Adrenal gland (tissue), 12 donors: ENCODE measurements around the gene RNF141. TPM values are rescaled to one million over a fixed set of nuclear protein-coding genes. Genes with fewer than 3 reads are reported as not detected.

Source experiments
- DNase-seq, 7 donors: peaks; one replicate each; pipeline ENCODE4 v3.0.0-alpha.2; 2019 to 2020
- H3K27ac ChIP-seq, 5 donors: fragments of 200-600 bp; sonication (generic) in 4 of 5; 1 replicate in 3 of 5; 2 replicates in 2 of 5; pipeline versions ENCODE4 v1.5.1 to v1.8.0; 2016 to 2020; ENCODE audit warnings: mild to moderate bottlenecking in 1 of 5
- H3K27me3 ChIP-seq: fragments of 200-600 bp; 2 replicates; pipeline ENCODE4 v1.8.0; 2021
- H3K36me3 ChIP-seq, 2 donors: fragments of 200-600 bp; replicated peaks in 1 of 2; 1 replicate in 1 of 2; 2 replicates in 1 of 2; pipeline versions ENCODE4 v1.5.1 to v1.8.0; 2018 to 2022
- H3K4me1 ChIP-seq, 2 donors: fragments of 200-600 bp; replicated peaks in 1 of 2; 1 replicate in 1 of 2; 2 replicates in 1 of 2; pipeline versions ENCODE4 v1.5.1 to v1.8.0; 2018 to 2021
- H3K4me3 ChIP-seq, 4 donors: fragments of 200-600 bp; sonication (generic) in 3 of 4; one replicate each; pipeline ENCODE4 v1.5.1; 2016 to 2018
- H3K9me3 ChIP-seq, 3 donors: fragments of 200-600 bp; sonication (generic) in 1 of 3; replicated peaks in 1 of 3; 1 replicate in 2 of 3; 2 replicates in 1 of 3; pipeline versions ENCODE4 v1.5.1 to v1.8.0; 2016 to 2021
- POLR2A ChIP-seq, 2 donors: fragments of 450-650 bp; IDR thresholded peaks; one replicate each; pipeline ENCODE4 v1.6.1; 2017; ENCODE audit warnings: antibody characterized with exemption in 2 of 2, mild to moderate bottlenecking in 2 of 2, moderate library complexity in 1 of 2
- WGBS, 4 donors: extraction: QIAGEN DNeasy Blood & Tissue Kit in 2 of 4; methylation state at CpG; one replicate each; pipeline versions ENCODE4 v1.1.5 to v1.1.7; 2013 to 2017; 5-methylcytosine and 5-hydroxymethylcytosine counted together
- intact Hi-C, 2 donors: fragments of 100-400 bp; cut with DNase I; formaldehyde crosslinking; loops; one replicate each; pipeline versions ENCODE4 v1.14.1 to v1.15.0; 2022 to 2023
- polyA plus RNA-seq, 3 donors: library from polyadenylated mRNA; stranded (reverse); fragments of 200-250 nt in 2 of 3; fragments of 350-450 nt in 1 of 3; fragmentation: Illumina TruSeq in 1 of 3; extraction: RNeasy Lipid Tissue Mini Kit (QIAGEN cat#74804) in 1 of 3; gene quantifications; one replicate each; pipeline ENCODE4 v1.2.3, GENCODE V29; 2013 to 2014
- total RNA-seq, 9 donors: library from RNA; depleted of rRNA in 4 of 9; stranded (reverse); fragments of >200 nt in 4 of 9; fragments of 120-200 nt in 1 of 9; fragmentation: NEBNext Ultra II Directional in 1 of 9; extraction: Animal tissue kit (Norgen Biotek cat#: 25700) in 1 of 9; gene quantifications; one replicate each; pipeline versions ENCODE4 v1.1.0 to v1.2.4, GENCODE V29; 2013 to 2023
- TF ChIP-seq, protein P1 (sequence below), 6 experiments: fragments of 450-650 bp in 4 of 6; fragments of 200-600 bp in 2 of 6; sonication (generic) in 1 of 6; IDR thresholded peaks; 1 replicate in 5 of 6; 2 replicates in 1 of 6; pipeline versions ENCODE4 v1.5.1 to v1.8.0; 2016 to 2021; ENCODE audit warnings: antibody characterized with exemption in 6 of 6, mild to moderate bottlenecking in 2 of 6, moderate library complexity in 1 of 6
- donor health status: healthy with polysubstance abuse.
- donor health status: Bipolar disorder and iron deficiency.
- donor health status: DM: yes; HTN: yes; CAD: no.
- donor health status: DM: no; HTN: no; CAD: no.
- donor health status: DM: no; HTN: no; CAD: no.
- donor health status: DM: yes; HTN: yes; CAD: no.

RNF141 gene
- total and polyA plus RNA-seq, 12 donors: 10.3 to 109 (median 56.1) TPM

DNA sequence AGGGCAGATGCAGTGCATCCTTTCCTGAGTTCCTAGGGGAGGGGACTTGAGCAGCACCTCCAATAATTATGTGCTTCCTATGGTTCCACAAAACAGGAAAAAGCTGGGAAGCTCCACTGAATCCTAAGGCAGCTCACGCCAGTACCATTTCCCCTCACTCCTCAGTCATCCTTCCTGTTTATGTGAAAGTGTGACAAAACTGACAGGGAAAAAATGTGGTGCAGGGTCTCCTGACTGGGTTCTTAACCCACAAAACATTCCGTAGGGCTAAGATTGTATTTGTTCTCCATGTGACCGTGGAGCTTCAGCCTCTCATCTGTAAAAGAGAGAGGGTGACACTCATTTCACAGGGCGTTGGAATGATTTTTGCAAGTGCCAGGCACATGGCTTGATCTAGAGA, 39.6 kb upstream of the RNF141 start:
- Histone ChIP-seq H3K27me3 (no peaks in the 10 kb centered on the region), H3K36me3 (peaks cover 0 to 27% of the 10 kb centered on the region in 2 donors), H3K27ac (peak overlapping the region in 3 of 5 donors; percentile 49 to 79 (median 76)), H3K9me3 (no peaks in the 10 kb centered on the region), H3K4me3 (no peak overlapping the region), H3K4me1 (peaks cover 26 to 48% of the 10 kb centered on the region in 2 donors)
- WGBS, 4 donors: 76 to 87% (median 81%) methylated on average over 4 of the region's 4 CpGs
- TF ChIP-seq, protein P1, sequence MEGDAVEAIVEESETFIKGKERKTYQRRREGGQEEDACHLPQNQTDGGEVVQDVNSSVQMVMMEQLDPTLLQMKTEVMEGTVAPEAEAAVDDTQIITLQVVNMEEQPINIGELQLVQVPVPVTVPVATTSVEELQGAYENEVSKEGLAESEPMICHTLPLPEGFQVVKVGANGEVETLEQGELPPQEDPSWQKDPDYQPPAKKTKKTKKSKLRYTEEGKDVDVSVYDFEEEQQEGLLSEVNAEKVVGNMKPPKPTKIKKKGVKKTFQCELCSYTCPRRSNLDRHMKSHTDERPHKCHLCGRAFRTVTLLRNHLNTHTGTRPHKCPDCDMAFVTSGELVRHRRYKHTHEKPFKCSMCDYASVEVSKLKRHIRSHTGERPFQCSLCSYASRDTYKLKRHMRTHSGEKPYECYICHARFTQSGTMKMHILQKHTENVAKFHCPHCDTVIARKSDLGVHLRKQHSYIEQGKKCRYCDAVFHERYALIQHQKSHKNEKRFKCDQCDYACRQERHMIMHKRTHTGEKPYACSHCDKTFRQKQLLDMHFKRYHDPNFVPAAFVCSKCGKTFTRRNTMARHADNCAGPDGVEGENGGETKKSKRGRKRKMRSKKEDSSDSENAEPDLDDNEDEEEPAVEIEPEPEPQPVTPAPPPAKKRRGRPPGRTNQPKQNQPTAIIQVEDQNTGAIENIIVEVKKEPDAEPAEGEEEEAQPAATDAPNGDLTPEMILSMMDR (IDR thresholded peaks at IDR 0.05): no peak
- no peak for TF ChIP-seq POLR2A (IDR thresholded peaks at IDR 0.05)
- DNase-seq: no peak
- intact Hi-C loops: no loop called here

DNA sequence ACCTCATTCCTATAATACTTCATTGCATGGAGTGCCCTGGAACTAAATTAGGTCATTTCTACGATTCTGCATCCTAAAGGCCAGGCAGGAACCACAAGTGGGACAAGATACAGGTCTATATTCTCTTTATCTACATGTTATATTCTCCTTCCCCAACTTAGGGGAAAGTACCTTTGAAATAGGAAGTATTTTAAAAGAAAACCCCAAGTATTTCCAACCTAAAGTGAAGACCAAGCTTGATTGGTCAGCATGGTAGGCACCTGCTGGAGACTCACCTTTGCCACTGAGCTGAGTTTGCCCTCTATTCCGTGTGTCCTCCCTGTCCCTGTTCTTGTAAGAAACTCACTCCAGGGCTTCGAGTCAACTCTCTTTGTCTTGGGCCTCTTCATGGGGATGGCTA, 38.7 kb upstream of the RNF141 start:
- H3K4me1 ChIP-seq: peaks cover 26 to 41% of the 10 kb centered on the region in 2 donors
- intact Hi-C loops: loop anchor here in 1 of 2 donors (10.0 kb wide), 1 partner anchor 75 kb away; no protein-coding TSS in a partner anchor

DNA sequence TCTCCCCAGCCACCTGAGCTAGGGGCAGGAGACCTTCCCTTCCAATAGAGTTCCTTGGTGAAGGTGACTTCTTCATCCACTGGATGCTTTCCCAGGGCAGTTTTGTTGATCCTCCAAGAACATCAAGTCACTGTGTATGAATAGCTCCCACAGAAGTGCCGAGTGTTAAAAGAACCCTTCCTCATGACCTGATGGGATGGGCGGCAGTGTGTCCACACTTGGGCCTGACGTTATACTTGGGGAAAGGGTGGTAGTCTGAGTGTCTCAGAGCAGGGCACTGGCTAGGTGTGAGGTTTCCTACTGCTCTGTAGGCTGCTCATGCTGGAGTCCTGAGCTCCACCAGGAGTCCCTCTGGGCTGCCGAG, 35.0 kb upstream of the RNF141 start:
- intact Hi-C loops: loop anchor here in 1 of 2 donors (10.0 kb wide), 1 partner anchor 79 kb away; no protein-coding TSS in a partner anchor
- WGBS, 4 donors: 95 to 100% (median 99%) methylated on average over 3 to 4 of the region's 4 CpGs
- no peak for DNase-seq
- Histone ChIP-seq H3K9me3 (no peaks in the 10 kb centered on the region), H3K36me3 (peaks cover 0 to 27% of the 10 kb centered on the region in 2 donors), H3K27me3 (no peaks in the 10 kb centered on the region), H3K4me3 (no peak overlapping the region), H3K27ac (no peak overlapping the region), H3K4me1 (peaks cover 2 to 4% of the 10 kb centered on the region in 2 donors)
- no peak for TF ChIP-seq POLR2A (IDR thresholded peaks at IDR 0.05)
- TF ChIP-seq, protein P1 (IDR thresholded peaks at IDR 0.05): no peak

More for the DNA sequence above, 38.7 kb upstream of the RNF141 start:
- TF ChIP-seq, protein P1 (IDR thresholded peaks at IDR 0.05): no peak
- TF ChIP-seq POLR2A (IDR thresholded peaks at IDR 0.05): no peak
- Histone ChIP-seq H3K4me3 (no peak overlapping the region), H3K36me3 (peaks cover 0 to 27% of the 10 kb centered on the region in 2 donors), H3K27me3 (no peaks in the 10 kb centered on the region), H3K27ac (peak overlapping the region in 1 of 5 donors; percentile 76), H3K9me3 (no peaks in the 10 kb centered on the region)
- no peak for DNase-seq
- WGBS, 4 donors: 92 to 97% (median 95%) methylated on average over 3 of the region's 3 CpGs

DNA sequence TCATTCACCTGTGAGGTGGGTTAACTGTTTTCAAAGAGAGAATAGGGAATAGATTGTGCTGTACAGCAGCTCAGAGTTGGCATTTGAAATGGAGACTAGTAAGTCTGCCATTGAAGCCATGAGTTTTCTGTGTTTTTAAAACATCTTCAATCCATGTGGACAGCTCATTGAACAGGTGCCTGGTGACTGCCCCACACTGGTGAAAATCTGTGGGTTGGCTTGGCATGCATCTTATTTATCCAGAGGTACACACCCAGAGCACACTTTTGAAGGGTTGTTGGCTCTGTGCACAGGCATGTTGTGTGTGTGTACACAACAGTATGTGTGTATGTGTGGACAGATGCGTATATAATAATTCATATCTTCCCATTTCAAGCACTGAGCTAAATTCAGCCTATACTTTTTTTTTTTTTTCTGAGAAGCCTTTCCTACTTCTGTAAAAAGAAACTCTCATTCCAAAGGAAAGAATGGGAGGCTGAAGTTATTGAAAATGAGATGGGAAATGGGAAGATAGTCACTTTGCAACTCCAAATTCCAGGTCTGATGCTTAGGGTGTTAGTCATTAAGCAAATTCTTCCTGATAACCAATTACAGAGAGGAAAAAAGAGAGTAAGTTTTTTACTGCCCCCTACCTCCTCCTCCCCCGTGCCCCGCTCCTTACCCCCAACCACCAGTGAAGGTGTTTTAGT, 34.5 kb upstream of the RNF141 start:
- intact Hi-C loops: loop anchor here in 1 of 2 donors (10.0 kb wide), 1 partner anchor 79 kb away; no protein-coding TSS in a partner anchor
- Histone ChIP-seq H3K27ac (no peak overlapping the region), H3K36me3 (peaks cover 0 to 27% of the 10 kb centered on the region in 2 donors), H3K4me3 (no peak overlapping the region), H3K9me3 (no peaks in the 10 kb centered on the region), H3K4me1 (no peaks in the 10 kb centered on the region), H3K27me3 (no peaks in the 10 kb centered on the region)
- WGBS, 4 donors: 85 to 96% (median 94%) methylated on average over 3 of the region's 3 CpGs
- no peak for TF ChIP-seq POLR2A (IDR thresholded peaks at IDR 0.05)
- TF ChIP-seq, protein P1 (IDR thresholded peaks at IDR 0.05): no peak
- DNase-seq: no peak
